Measurements from ENCODE around the gene DGKI.

GRCh38 chr7:137860542-137860941 is 13.8 kb upstream of the DGKI start:
- TF ChIP-seq, protein P1, sequence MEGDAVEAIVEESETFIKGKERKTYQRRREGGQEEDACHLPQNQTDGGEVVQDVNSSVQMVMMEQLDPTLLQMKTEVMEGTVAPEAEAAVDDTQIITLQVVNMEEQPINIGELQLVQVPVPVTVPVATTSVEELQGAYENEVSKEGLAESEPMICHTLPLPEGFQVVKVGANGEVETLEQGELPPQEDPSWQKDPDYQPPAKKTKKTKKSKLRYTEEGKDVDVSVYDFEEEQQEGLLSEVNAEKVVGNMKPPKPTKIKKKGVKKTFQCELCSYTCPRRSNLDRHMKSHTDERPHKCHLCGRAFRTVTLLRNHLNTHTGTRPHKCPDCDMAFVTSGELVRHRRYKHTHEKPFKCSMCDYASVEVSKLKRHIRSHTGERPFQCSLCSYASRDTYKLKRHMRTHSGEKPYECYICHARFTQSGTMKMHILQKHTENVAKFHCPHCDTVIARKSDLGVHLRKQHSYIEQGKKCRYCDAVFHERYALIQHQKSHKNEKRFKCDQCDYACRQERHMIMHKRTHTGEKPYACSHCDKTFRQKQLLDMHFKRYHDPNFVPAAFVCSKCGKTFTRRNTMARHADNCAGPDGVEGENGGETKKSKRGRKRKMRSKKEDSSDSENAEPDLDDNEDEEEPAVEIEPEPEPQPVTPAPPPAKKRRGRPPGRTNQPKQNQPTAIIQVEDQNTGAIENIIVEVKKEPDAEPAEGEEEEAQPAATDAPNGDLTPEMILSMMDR (IDR thresholded peaks at IDR 0.05): no peak
- TF ChIP-seq POLR2A (IDR thresholded peaks at IDR 0.05): no peak
